Stimulated activated CD8-positive, alpha-beta memory T cell treated with anti-CD3 and anti-CD28 coated beads, Interleukin-7, amount 100 ng/mL, for 48 hours (primary cell): ENCODE results near the gene HSD17B11.
"Not testable (repeated sequence)": the region's sequence is repeated elsewhere in the genome, so short reads cannot be mapped to it uniquely, and the experiment has no call there.

Source experiments
- DNase-seq, 2 donors: peaks; one replicate each; pipeline ENCODE4 v3.0.0-alpha.2; 2020; ENCODE audit warnings: low read depth in 1 of 2; ENCODE audit errors: extremely low read depth in 1 of 2

Gene HSD17B11

DNA sequence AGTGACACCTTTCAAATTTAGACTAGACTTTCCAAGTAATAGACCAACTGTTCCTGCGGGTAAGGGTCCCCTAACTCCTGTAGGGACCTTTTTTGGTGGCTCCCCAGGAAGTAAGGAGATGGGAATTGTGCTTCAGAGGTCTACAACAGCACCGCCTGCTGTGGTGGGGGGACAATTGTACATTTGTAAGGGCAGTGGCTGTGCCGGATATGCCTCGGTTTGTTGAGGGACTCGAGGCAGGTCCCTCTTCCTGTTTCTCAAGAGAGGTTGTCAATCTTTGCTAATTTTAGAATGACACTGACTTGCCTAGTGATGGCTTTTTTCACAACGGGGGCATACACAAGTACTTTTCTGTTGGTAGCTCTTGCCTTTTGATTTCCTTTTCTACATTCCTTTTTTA is 15.5 kb upstream of the HSD17B11 start:
- DNase-seq: no peak

DNA sequence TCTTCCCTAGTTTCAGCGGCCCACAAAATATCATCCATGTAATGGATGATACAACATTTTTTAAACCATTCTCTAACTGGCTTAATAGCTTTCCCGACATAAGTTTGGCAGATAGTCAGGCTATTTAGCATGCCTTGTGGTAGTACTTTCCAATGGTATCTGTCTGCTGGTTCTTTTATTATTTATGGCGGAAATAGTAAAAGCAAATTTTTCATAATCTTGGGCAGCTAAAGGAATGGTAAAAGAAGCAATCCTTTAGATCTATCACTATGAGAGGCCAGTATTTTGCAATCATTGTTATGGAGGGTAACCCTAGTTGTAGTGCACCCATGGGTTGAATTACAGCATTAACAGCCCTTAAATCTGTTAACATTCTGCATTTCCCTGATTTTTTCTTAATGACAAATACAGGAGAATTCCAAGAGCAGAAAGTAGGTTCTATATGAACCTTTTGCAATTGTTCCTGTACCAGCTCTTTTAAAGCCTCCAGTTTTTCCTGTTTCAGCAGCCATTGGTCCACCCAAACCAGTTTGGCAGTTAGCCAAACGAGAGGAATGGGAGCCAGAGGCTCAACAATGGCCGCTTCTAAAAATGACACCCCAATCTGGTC is 14.3 kb upstream of the HSD17B11 start:
- no peak for DNase-seq

DNA sequence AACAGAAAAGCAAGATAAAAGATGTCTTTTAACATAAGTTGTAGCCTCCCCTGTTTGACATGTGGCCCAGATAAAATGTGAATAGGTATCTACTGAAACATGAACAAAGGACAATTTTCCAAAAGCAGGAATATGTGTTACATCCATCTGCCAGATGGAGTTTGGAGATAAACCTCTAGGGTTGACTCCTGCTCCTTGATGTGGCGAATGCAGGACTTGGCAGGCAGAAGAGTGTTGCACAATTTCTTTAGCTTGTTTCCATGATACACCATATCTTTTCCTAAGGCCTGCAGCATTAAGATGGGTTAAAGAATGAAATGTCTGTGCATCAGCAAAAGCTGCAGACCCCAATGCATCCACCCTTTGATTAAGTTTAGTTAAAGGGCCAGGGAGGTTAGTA is 12.7 kb upstream of the HSD17B11 start:
- DNase-seq: not testable (repeated sequence)

DNA sequence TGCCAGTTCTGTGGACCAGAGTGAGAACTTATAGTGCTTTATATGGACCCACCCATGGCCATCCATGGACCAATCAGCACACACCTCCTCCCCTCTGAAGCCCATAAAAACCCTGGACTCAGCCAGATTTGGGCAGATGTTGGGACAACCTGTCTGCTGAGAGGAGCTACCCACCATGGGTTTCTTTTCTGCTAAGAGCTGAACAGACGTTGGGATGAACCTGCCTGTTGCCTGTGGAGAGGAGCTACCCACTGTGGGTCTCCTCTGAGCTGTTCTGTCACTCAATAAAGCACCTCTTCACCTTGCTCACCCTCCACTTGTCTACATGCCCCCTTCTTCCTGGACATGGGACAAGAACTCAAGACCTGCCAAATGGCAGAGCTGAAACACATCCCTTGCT is 9.0 kb upstream of the HSD17B11 start:
- DNase-seq: no peak

DNA sequence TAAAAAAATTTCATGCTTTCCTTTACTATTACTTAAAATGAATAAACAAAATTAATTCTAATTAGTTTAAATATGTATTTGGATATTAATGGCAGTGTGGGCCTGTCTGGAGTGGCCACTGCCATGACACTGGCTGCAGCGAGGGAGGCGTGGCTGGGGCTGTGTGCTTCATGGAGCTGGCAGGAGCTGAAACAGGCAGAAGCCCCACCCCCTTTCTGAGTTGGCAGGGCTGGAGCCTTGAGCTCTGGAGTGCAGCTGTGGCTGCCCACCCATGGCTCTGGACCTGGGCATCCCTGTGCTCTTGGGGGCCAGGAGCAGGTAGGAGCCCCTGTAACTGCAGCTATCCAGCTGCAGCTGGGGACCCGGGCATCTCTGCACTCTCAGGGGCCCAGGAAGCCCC is 8.2 kb upstream of the HSD17B11 start:
- no peak for DNase-seq

DNA sequence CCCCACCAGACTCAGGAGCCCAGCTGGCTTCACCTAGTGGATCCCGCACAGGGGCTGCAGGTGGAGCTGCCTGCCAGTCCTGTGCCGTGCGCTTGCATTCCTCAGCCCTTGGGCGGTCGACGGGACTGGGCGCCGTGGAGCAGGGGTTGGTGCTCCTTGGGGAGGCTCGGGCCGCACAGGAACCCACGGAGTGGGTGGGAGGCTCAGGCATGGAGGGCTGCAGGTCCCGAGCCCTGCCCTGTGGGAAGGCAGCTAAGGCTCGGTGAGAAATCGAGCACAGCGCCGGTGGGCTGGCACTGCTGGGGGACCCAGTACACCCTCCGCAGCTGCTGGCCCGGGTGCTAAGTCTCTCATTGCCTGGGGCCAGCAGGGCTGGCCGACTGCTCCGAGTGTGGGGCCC is 4.9 kb upstream of the HSD17B11 start:
- not testable (repeated sequence) for DNase-seq

DNA sequence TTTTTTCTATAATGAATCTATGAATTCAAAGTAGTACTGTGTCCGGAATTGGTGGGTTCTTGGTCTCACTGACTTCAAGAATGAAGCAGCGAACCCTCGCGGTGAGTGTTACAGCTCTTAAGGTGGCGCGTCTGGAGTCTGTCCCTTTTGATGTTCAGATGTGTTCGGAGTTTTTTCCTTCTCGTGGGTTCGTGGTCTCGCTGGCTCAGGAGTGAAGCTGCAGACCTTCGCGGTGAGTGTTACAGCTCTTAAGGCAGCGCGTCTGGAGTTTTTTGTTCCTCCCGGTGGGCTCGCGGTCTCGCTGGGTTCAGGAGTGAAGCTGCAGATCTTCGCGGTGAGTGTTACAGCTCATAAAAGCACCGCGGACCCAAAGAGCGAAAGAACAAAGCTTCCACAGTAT is 4.1 kb upstream of the HSD17B11 start:
- DNase-seq: not testable (repeated sequence)

DNA sequence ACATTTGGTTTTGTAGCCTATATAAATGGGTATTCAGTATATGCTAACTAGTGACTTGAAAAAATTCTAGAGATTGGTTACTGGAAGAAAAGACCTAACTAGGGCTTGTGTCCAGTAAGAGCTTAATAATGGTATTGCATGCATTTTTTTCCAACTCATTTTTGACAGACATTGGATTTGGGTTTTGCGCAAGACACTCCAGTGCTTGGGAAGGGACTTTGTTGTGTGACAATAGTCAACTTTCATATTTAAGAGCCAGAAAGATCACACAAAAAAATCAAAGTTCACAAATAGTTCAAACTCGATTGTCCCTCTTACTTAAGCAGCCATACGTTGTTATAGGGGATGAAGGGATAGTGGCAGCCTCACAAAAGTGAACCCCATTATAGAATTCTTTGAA is 1.2 kb upstream of the HSD17B11 start:
- DNase-seq: no peak

DNA sequence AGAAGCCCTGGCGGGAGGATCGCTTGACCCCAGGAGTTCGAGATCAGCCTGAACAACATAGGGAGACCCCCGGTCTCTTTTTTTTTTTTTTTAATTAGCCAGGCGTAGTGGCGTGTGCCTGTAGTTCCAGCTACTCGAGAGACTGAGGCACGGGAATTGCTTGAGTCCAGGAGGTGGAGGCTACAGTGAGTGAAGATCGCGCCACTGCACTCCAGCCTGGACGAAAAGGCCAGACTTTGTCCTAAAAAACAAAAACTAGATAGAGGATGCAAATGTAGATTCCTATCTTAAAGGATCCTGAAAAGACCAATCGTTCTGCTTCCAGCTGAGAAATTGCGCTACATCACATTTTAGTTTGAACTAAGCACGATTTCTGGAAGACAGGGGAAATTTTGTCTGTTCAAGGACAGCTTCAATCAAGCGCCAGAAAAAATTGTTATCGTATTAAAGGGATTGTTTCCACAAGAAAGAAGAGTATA is 627 bp upstream of the HSD17B11 start:
- DNase-seq: no peak

DNA sequence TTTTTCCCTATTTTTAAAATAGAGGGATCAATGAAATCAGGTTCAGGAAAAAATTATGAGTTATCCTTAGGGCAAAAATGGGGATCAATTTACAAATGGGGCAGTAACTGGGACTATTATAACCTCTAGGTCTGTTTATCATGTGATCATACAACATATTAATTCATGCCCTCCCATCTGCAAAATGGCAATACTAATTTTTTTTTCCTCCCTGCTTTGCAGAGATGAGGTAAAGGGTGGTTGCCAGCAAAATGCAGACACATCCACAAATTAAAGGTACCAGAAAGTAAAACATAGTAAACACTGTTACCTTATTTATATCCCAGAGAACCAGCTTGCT is 467 bp downstream of the HSD17B11 start:
- DNase-seq: no peak

DNA sequence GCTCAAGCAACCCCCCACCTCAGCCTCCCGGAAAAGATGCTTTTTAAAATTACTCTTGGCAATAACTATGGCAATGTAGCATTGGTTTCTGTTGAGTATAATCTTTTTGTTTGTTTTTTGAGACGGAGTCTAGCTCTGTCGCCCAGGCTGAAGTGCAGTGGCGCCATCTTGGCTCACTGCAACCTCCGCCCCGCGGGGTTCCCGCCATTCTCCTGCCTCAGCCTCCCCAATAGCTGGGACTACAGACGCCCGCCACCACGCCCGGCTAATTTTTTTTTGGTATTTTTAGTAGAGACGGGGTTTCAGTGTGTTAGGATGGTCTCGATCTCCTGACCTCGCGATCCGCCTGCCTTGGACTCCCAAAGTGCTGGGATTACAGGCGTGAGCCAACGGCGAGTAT is 933 bp downstream of the HSD17B11 start:
- not testable (repeated sequence) for DNase-seq

DNA sequence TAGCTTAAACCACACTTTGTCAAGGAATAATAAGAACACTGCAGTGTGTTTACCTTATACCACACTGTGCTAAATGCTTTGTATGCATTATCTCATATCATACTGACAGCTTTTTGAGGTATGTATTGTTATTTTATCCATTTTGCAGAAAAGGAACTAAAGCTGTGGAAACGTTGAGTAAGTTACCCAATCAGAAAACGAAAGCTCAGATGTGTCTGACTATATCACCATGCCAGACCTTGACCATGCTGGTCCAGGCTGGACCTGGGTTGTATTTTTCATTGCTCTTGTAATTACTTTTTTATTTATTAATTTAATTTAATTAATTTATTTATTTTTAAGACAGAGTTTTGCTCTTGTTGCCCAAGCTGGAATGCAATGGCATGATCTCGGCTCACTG is 2.1 kb downstream of the HSD17B11 start:
- no peak for DNase-seq

DNA sequence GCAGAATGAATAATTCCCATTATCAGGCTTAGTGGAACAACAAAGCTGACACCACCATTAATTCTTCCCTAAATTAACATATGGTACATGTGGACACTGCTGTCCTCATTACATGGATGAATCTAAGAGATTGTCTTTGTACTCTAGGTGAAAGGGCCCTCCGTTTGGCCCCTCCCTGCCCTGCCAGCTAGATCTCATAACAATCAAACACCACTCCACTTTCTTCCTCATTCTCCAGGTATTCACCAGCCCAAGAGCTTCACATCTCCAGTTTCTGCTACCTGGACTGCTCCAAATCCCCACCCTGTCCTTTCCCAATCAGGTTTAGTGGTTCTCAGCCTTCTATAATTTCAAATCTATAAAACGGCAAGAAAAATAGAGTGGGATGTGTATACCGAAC is 3.8 kb downstream of the HSD17B11 start:
- no peak for DNase-seq

DNA sequence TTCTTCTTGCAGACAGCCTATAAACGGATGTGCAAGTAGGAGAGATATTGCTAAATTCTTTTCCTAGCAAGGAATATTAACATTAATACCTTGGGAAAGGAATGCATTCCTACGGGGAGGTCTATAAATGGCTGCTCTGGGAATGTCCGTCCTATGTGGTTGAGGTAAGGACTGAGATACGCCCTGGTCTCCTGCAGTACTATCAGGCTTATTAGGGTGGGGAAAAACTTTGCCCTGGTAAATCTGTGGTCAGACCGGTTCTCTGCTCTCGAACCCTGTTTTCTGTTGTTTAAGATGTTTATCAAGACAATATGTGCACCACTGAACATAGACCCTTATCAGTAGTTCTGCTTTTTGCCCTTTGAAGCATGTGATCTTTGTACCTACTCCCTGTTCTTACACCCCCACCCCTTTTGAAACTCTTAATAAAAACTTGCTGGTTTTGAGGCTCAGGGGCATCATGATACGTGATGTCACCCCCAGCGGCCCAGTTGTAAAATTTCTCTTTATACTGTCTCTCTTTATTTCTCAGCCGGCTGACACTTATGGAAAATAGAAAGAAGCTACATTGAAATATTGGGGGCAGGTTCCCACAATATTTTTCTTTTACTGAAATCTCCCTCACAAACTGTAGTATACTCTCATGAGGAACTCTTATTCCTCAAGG is 6.4 kb downstream of the HSD17B11 start:
- not testable (repeated sequence) for DNase-seq

DNA sequence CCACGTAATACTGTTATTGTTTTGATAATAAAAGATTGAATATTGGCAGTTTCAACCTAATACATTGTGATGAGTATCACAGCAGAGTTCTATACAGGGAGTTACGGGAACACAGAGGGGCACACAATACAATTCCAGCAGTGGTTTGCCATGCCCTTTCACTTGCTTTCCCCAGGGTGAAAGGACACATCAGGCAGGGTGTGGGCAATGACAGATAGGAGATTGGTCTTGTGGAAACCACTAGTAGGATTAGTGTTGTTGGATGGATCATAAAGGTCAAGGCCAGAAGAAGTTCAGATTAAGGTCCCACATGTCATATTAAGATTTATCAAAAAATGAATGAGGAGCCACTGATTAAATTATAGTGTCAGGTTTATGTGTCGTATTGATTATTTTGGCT is 8.1 kb downstream of the HSD17B11 start:
- no peak for DNase-seq

DNA sequence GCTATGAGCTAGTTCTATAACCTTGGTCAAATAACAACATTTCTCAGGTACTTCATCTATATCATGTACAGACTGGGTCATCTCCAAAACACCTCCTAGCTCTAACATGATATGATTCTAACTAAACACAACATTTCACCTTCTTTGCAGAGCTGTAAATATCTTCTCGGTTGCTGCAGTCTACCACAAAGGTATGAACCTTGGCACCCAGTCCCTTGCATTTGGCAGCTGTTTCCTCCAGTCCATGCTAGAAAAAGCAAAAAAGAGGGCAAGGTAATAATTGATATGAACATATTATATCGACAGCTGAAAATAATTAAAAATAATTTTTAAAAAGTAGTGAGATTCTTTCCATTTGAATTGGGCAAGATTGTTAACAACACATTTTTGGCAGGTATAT is 8.9 kb downstream of the HSD17B11 start:
- no peak for DNase-seq

DNA sequence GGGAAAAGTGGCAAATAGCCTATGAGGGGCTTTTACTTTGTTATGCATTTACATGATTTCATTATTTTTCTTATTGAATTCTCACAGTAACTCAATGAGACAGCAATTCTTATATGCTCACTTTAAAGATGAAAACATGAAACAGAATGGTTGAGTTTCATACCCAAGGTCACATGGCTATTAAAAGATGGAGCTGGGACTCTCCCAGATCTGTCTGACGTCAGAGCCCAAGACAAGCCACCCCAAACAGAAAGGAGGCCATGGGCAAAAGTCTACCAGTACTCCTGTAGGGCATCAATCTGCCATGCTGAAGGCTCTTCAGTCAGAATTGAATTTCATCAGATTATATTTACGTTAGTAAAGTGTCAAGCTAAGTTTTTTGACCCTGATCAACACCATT is 13.2 kb downstream of the HSD17B11 start:
- DNase-seq: no peak

DNA sequence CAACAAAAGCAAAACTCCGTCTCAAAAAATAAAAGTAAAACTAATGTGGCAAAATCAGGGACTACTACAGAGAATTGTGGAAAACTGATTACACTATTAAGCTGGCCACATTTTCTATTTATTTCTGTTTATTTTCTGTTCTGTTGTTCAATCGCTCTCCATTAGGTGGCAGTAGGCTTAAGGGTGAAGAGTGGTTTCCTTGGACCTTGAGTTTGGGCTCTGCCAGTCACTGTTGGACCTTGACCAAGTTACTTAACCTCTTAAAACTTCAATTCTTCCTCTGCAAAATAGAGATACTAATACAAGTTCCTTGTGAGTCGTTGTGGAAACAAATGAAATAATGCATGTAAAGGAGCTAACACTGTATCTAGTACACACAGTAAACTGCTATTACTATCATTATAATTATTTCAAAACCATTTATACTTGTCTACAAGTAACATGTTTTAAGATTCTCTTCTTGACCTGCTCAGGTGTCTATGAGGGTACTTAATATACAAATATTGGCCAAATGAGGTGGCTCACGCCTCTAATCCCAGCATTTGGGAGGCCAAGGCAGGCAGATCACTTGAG is 15.2 kb downstream of the HSD17B11 start:
- DNase-seq: no peak

DNA sequence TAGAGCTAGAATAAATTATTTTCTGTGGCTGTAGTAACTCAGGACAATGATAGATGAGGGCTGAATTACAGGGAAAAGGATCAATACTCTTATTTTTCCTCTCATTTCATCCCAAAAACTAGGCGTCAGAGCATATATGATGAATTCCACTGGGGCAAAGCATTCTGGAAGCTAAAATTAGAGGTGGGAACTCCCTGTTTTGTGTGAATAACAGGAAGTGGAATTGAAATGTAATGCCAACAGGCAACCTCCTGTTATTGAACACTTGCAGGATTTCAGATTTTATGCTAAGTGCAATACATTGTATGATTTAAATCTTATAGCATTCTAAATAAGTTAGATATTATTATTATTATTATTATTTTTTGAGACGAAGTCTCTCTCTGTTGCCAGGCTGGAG is 20.9 kb downstream of the HSD17B11 start:
- DNase-seq: no peak

DNA sequence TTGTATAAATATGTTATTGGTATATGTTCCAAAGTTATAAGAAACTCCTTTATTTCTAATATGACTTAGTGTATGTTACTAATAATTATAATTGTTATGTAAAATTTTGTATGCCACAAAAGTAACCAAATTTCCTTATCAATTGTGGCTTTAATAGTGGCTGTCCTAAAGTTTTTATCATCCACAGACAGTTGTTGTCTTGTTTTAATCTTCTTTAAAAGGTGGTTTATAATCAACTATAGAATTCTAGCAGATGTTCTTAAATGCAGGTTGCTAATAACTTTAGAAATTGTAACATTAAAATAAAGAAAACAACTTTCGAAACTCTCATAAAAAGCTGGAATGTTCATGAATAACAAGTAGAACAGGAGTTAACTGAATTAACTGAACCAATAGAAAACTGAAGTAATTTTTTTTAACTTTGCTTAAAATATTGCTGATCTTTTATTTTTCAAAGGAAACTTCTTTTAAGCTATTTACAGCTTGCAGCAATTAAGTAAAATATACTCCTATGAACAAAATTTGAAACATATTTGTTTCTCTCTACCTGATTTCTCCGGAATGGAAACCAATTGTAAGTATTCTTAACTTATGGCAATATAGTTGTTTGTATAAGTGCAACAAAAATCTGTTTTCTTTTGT is 24.3 kb downstream of the HSD17B11 start:
- DNase-seq: no peak

DNA sequence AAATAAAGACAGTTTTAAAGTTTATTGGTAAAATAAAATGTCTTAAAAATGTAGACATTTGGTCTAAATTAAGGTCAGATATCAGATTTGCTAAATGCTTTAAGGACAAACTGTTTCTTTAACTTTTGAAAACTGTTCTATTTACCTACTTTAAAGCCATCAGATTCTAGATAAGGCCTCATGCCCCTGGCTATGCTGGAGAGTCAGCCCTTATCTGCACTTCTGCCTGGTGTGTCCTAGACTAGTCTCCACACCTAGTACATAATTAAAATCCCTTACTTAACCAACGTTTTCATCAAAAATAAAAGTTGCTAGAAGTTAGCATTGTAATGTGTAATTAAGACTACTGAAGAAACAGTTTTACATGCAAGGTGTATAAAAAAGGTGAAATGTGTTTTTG is 25.6 kb downstream of the HSD17B11 start:
- DNase-seq: no peak

DNA sequence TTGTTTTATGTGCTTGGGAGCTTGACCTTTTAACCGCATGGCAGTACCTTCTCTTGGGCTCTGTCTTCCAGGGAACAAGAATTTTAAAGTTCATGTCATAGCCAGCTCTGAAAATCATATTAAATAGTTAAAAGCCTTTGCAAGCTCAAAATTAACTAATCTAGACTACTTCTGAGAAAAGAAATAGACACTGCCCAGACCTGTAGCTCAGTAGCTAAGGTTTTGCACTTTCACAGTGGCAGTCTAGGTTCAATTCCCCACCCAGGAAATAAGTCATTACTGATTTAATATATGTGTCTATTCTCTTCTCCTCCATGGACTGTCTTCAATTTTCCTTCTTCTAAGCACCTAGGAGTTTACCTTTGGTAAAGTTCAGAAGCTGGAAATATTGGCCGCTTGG is 27.4 kb downstream of the HSD17B11 start:
- DNase-seq: no peak
